PFSK-1 (cell line): ENCODE results near the gene RBM6.

Experiments used
- FOXP2 ChIP-seq: optimal IDR thresholded peaks from 2 replicates; pipeline ENCODE3; 2011; ENCODE audit warnings: borderline replicate concordance, control low read depth, inconsistent platforms; ENCODE audit not compliant: insufficient read depth; ENCODE audit errors: extremely low read length, extremely low read depth
- POLR2AphosphoS5 ChIP-seq: IDR thresholded peaks from 2 replicates; pipeline ENCODE4 v1.6.1; 2012; ENCODE audit warnings: low read depth, mild to moderate bottlenecking, control low read depth, low read length, moderate library complexity
- REST ChIP-seq, 2 experiments: IDR thresholded peaks; 2 replicates each; pipeline versions ENCODE4 v1.6.1 to v1.8.0; 2011 to 2012; ENCODE audit warnings: low read depth in 2 of 2, low read length in 2 of 2, control low read depth in 1 of 2, inconsistent platforms in 1 of 2, mild to moderate bottlenecking in 1 of 2, moderate library complexity in 1 of 2; ENCODE audit not compliant: insufficient read depth in 1 of 2
- SIN3A ChIP-seq: IDR thresholded peaks from 2 replicates; pipeline ENCODE4 v1.6.1; 2012; ENCODE audit warnings: mild to moderate bottlenecking, low read length, moderate library complexity, borderline replicate concordance; ENCODE audit not compliant: insufficient read depth
- TAF1 ChIP-seq: IDR thresholded peaks from 2 replicates; pipeline ENCODE4 v1.6.1; 2012; ENCODE audit warnings: low read length, control low read depth, borderline replicate concordance; ENCODE audit not compliant: insufficient read depth

Gene RBM6

GRCh38 chr3:50119786-50120185 is 179.8 kb downstream of the RBM6 start:
- TF ChIP-seq TAF1: no peak
- TF ChIP-seq SIN3A: no peak
- no peak for TF ChIP-seq FOXP2
- no peak for TF ChIP-seq POLR2AphosphoS5
- no peak for TF ChIP-seq REST (IDR thresholded peaks at IDR 0.05; ENCODE audit: insufficient read depth in 1 of 2, low read depth in 2 of 2, low read length in 2 of 2)

GRCh38 chr3:50120364-50121071 is 180.6 kb downstream of the RBM6 start:
- TF ChIP-seq POLR2AphosphoS5 (peak; percentile 16; the same call in 1 of the 2 replicates), SIN3A (no peak)

GRCh38 chr3:50121072-50122032 is 181.4 kb downstream of the RBM6 start:
- TF ChIP-seq REST (IDR thresholded peaks at IDR 0.05; ENCODE audit: insufficient read depth in 1 of 2, low read depth in 2 of 2, low read length in 2 of 2) (no peak), POLR2AphosphoS5 (peak; percentile 18; the same call in 1 of the 2 replicates)

GRCh38 chr3:50122071-50122470 is 182.1 kb downstream of the RBM6 start:
- TF ChIP-seq TAF1: no peak
- TF ChIP-seq REST (IDR thresholded peaks at IDR 0.05; ENCODE audit: insufficient read depth in 1 of 2, low read depth in 2 of 2, low read length in 2 of 2): no peak
- no peak for TF ChIP-seq POLR2AphosphoS5
- no peak for TF ChIP-seq FOXP2
- TF ChIP-seq SIN3A: no peak

- TF ChIP-seq REST (IDR thresholded peaks at IDR 0.05; ENCODE audit: insufficient read depth in 1 of 2, low read depth in 2 of 2, low read length in 2 of 2): no peak
- TF ChIP-seq FOXP2: no peak
Measured at GRCh38 chr3:50122661-50123391, 182.9 kb downstream of the RBM6 start.
